HEK293 (cell line): Measurements from ENCODE around the gene NNT.

Experiments used
- CTCF ChIA-PET: fragments of 350-600 bp; formaldehyde crosslinking; extraction: SDS; loops from one replicate; lab custom pipeline; 2021; ENCODE audit warnings: antibody characterized with exemption; lab: Yijun Ruan, JAX
- POLR2A ChIA-PET: fragments of 300-600 bp; formaldehyde crosslinking; extraction: SDS; loops from one replicate; lab custom pipeline; 2020; ENCODE audit warnings: antibody characterized with exemption, inconsistent platforms; lab: Yijun Ruan, JAX
- H3K27ac ChIP-seq: fragments of 200-500 bp; sonication (Bioruptor generic); 2 replicates; pipeline ENCODE4 v1.5.1; 2014; ENCODE audit warnings: low read depth, low read length, control low read depth, inconsistent platforms; ENCODE audit errors: extremely low read depth
- H3K36me3 ChIP-seq, 2 experiments: fragments of 200-500 bp in 1 of 2; sonication (Bioruptor generic) in 1 of 2; 1 replicate in 1 of 2; 2 replicates in 1 of 2; pipeline ENCODE4 v1.5.1; 2014 to 2017; ENCODE audit warnings: inconsistent platforms in 2 of 2, low read length in 2 of 2; ENCODE audit not compliant: control insufficient read depth in 2 of 2, insufficient read depth in 1 of 2
- H3K4me1 ChIP-seq: fragments of 200-500 bp; sonication (Bioruptor generic); 2 replicates; pipeline ENCODE4 v1.5.1; 2014; ENCODE audit warnings: mild to moderate bottlenecking, low read length, inconsistent platforms; ENCODE audit not compliant: control insufficient read depth, insufficient read depth
- H3K4me3 ChIP-seq: 2 replicates; pipeline ENCODE4 v1.5.1; 2011; ENCODE audit warnings: low read depth, mild to moderate bottlenecking, control low read depth, low read length, moderate library complexity
- H3K9me3 ChIP-seq: fragments of 200-500 bp; sonication (Bioruptor generic); 2 replicates; pipeline ENCODE4 v1.5.1; 2014; ENCODE audit warnings: low read depth, low read length, inconsistent platforms; ENCODE audit not compliant: control insufficient read depth, insufficient read depth
- ELK4 ChIP-seq: IDR thresholded peaks from 2 replicates; pipeline ENCODE4 v1.6.1; 2011; ENCODE audit warnings: mild to moderate bottlenecking, low read depth, low read length, borderline replicate concordance
- HOXD13 ChIP-seq: sonication (generic); formaldehyde crosslinking; IDR thresholded peaks from 2 replicates; pipeline ENCODE4 v1.8.0; 2022; ENCODE audit warnings: missing genetic modification reagents, borderline replicate concordance
- INSM2 ChIP-seq: fragments of 450-650 bp; formaldehyde crosslinking; IDR thresholded peaks from 2 replicates; pipeline ENCODE4 v1.5.1; 2016; ENCODE audit warnings: missing biosample characterization, missing genetic modification characterization
- KLF9 ChIP-seq: fragments of 450-650 bp; formaldehyde crosslinking; IDR thresholded peaks from 2 replicates; pipeline ENCODE4 v1.5.1; 2016; ENCODE audit warnings: missing biosample characterization, missing genetic modification characterization, low read depth
- TCF7L2 ChIP-seq: IDR thresholded peaks from 2 replicates; pipeline ENCODE4 v1.6.1; 2011; ENCODE audit warnings: low read depth, mild to moderate bottlenecking, inconsistent platforms, low read length, moderate library complexity, borderline replicate concordance
- WT1 ChIP-seq: fragments of 450-650 bp; formaldehyde crosslinking; IDR thresholded peaks from 2 replicates; pipeline ENCODE4 v1.5.1; 2016; ENCODE audit warnings: missing biosample characterization, missing genetic modification characterization
- ZBTB10 ChIP-seq: fragments of 450-650 bp; formaldehyde crosslinking; IDR thresholded peaks from 2 replicates; pipeline ENCODE4 v1.5.1; 2016; ENCODE audit warnings: missing biosample characterization, missing genetic modification characterization
- ZBTB11 ChIP-seq: fragments of 450-650 bp; formaldehyde crosslinking; conservative IDR thresholded peaks from 2 replicates; pipeline ENCODE4 v1.5.1; 2016; ENCODE audit warnings: low read depth, missing biosample characterization, missing genetic modification characterization
- ZBTB17 ChIP-seq: fragments of 450-650 bp; formaldehyde crosslinking; IDR thresholded peaks from 2 replicates; pipeline ENCODE4 v1.5.1; 2016; ENCODE audit warnings: missing biosample characterization, missing genetic modification characterization
- ZFHX2 ChIP-seq: fragments of 450-650 bp; formaldehyde crosslinking; conservative IDR thresholded peaks from 2 replicates; pipeline ENCODE4 v1.5.1; 2016; ENCODE audit warnings: missing biosample characterization, missing genetic modification characterization
- ZNF140 ChIP-seq: fragments of 450-650 bp; formaldehyde crosslinking; IDR thresholded peaks from 2 replicates; pipeline ENCODE4 v1.5.1; 2016; ENCODE audit warnings: missing biosample characterization, missing genetic modification characterization
- ZNF202 ChIP-seq: fragments of 450-650 bp; formaldehyde crosslinking; IDR thresholded peaks from 2 replicates; pipeline ENCODE4 v1.5.1; 2016; ENCODE audit warnings: missing biosample characterization, missing genetic modification characterization, borderline replicate concordance
- ZNF23 ChIP-seq: fragments of 450-650 bp; formaldehyde crosslinking; IDR thresholded peaks from 2 replicates; pipeline ENCODE4 v1.5.1; 2016; ENCODE audit warnings: missing biosample characterization, missing genetic modification characterization, borderline replicate concordance
- ZNF280C ChIP-seq: fragments of 450-650 bp; formaldehyde crosslinking; IDR thresholded peaks from 2 replicates; pipeline ENCODE4 v1.5.1; 2016; ENCODE audit warnings: missing biosample characterization, missing genetic modification characterization
- ZNF324 ChIP-seq: fragments of 450-650 bp; formaldehyde crosslinking; IDR thresholded peaks from 2 replicates; pipeline ENCODE4 v1.5.1; 2016; ENCODE audit warnings: missing biosample characterization, missing genetic modification characterization
- ZNF362 ChIP-seq: fragments of 450-650 bp; formaldehyde crosslinking; IDR thresholded peaks from 2 replicates; pipeline ENCODE4 v1.5.1; 2016; ENCODE audit warnings: missing biosample characterization, missing genetic modification characterization
- ZNF501 ChIP-seq: fragments of 450-650 bp; formaldehyde crosslinking; IDR thresholded peaks from 2 replicates; pipeline ENCODE4 v1.5.1; 2016; ENCODE audit warnings: missing biosample characterization, missing genetic modification characterization
- ZNF626 ChIP-seq: fragments of 450-650 bp; sonication (Bioruptor Pico); formaldehyde crosslinking; IDR thresholded peaks from 2 replicates; pipeline ENCODE4 v1.5.1; 2018; ENCODE audit warnings: missing biosample characterization, missing genetic modification characterization, inconsistent platforms
- ZNF629 ChIP-seq: fragments of 450-650 bp; formaldehyde crosslinking; IDR thresholded peaks from 2 replicates; pipeline ENCODE4 v1.5.1; 2017; ENCODE audit warnings: missing biosample characterization, missing genetic modification characterization
- ZNF664 ChIP-seq: fragments of 450-650 bp; formaldehyde crosslinking; IDR thresholded peaks from 2 replicates; pipeline ENCODE4 v1.5.1; 2016; ENCODE audit warnings: missing biosample characterization, missing genetic modification characterization
- ZNF747 ChIP-seq: fragments of 450-650 bp; formaldehyde crosslinking; IDR thresholded peaks from 2 replicates; pipeline ENCODE4 v1.5.1; 2016; ENCODE audit warnings: missing biosample characterization, missing genetic modification characterization
- ZSCAN18 ChIP-seq: fragments of 450-650 bp; formaldehyde crosslinking; IDR thresholded peaks from 2 replicates; pipeline ENCODE4 v1.5.1; 2016; ENCODE audit warnings: missing biosample characterization, missing genetic modification characterization

The NNT gene

GRCh38 chr5:43602461-43603343, at the start of gene NNT:
Gene NNT (plus strand): TSS chr5:43603180. CDS start chr5:43609196, 6,016 bp downstream.
- Histone ChIP-seq H3K27ac (peak within 1 kb of the TSS; percentile 82), H3K36me3 (no peaks in the 10 kb centered on the region), H3K4me1 (peaks cover 20% of the 10 kb centered on the region), H3K4me3 (peak within 1 kb of the TSS; percentile 90), H3K9me3 (no peaks in the 10 kb centered on the region)
- ChIA-PET CTCF (interaction anchor here (0.7 to 1.4 kb wide), 5 partner anchors 11 to 119 kb away, joined by 3 to 7 read pairs (median 3); partner anchors contain the start of gene TMEM267), POLR2A (interaction anchor here (0.6 to 2.3 kb wide), 10 partner anchors 10 to 1673 kb away, joined by 3 to 23 read pairs (median 4); partner anchors contain the start of genes C5orf34 and TMEM267)
- TF ChIP-seq ZNF324 (tag by site-specific recombination) (no peak; the same call in 1 of the 2 replicates), KLF9 (tag by site-specific recombination) (peak; percentile 47), ZFHX2 (tag by site-specific recombination) (peak; percentile 43; the same call in 1 of the 2 replicates), ZNF501 (tag by site-specific recombination) (no peak; the same call in 1 of the 2 replicates), ZNF747 (tag by site-specific recombination) (no peak), HOXD13 (CRISPR knock-in tag) (no peak), ZBTB17 (peak; percentile 81), ZNF626 (tag by site-specific recombination) (no peak), ZNF202 (tag by site-specific recombination) (no peak), ZNF23 (tag by site-specific recombination) (no peak), ZBTB11 (no peak; the same call in 1 of the 2 replicates), ELK4 (no peak), ZSCAN18 (tag by site-specific recombination) (no peak), ZNF280C (tag by site-specific recombination) (no peak), TCF7L2 (no peak), INSM2 (no peak), ZNF629 (tag by site-specific recombination) (no peak; the same call in 1 of the 2 replicates), WT1 (tag by site-specific recombination) (peak; percentile 27; the same call in 1 of the 2 replicates), ZNF664 (tag by site-specific recombination) (no peak), ZBTB10 (tag by site-specific recombination) (peak; percentile 50), ZNF362 (tag by site-specific recombination) (no peak), ZNF140 (peak; percentile 56; the same call in 1 of the 2 replicates)
